ENCODE results near the gene FGD4. TPM values are rescaled to one million over a fixed set of nuclear protein-coding genes. Genes with fewer than 3 reads are reported as not detected.

Gene FGD4
- total RNA-seq, 1 experiment from 2014 or later, result 54.3 TPM

DNA sequence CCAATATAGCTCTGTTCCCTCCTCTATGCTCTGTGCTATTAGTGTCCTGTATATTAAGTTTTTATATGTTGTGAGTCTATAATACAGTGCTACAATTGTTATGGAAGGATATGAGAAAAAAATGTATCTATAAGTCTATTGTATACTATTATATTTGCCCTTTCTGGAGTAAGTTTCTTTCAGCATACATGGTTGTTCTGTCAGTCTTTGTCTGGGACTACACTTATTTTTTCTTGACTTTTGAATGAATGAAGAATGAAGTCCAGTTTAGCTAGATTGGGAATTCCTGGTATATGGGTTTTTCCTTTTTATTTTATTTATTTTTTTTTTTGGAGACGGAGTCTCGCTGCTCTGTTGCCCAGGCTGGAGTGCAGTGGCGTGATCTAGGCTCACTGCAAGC is 203.7 kb downstream of the FGD4 start:
- TF ChIP-seq, protein P1, sequence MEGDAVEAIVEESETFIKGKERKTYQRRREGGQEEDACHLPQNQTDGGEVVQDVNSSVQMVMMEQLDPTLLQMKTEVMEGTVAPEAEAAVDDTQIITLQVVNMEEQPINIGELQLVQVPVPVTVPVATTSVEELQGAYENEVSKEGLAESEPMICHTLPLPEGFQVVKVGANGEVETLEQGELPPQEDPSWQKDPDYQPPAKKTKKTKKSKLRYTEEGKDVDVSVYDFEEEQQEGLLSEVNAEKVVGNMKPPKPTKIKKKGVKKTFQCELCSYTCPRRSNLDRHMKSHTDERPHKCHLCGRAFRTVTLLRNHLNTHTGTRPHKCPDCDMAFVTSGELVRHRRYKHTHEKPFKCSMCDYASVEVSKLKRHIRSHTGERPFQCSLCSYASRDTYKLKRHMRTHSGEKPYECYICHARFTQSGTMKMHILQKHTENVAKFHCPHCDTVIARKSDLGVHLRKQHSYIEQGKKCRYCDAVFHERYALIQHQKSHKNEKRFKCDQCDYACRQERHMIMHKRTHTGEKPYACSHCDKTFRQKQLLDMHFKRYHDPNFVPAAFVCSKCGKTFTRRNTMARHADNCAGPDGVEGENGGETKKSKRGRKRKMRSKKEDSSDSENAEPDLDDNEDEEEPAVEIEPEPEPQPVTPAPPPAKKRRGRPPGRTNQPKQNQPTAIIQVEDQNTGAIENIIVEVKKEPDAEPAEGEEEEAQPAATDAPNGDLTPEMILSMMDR (conservative IDR thresholded peaks at IDR 0.05), result no peak
- Histone ChIP-seq H4K5ac (ENCODE audit: insufficient read length, low read depth, low read length) (no peak overlapping the region), H2AK5ac (ENCODE audit: insufficient read length, low read length) (no peak overlapping the region), H2AFZ (ENCODE audit: low read length) (no peak overlapping the region), H2BK120ac (ENCODE audit: low read depth, low read length, poor library complexity, severe bottlenecking) (no peak overlapping the region), H2BK12ac (ENCODE audit: insufficient read length, low read depth, low read length) (no peak overlapping the region), H3K27ac (ENCODE audit: insufficient read length, low read depth, low read length) (no peak overlapping the region), H3K56ac (ENCODE audit: insufficient read length, low read depth, low read length) (no peak overlapping the region), H3K14ac (ENCODE audit: insufficient read depth, low read length) (no peak overlapping the region), H3K9me3 (ENCODE audit: control insufficient read depth, low read depth, low read length) (no peaks in the 10 kb centered on the region), H3K27me3 (ENCODE audit: insufficient read depth, low read length) (no peaks in the 10 kb centered on the region), H4K20me1 (ENCODE audit: control insufficient read depth, insufficient read depth, insufficient read length) (no peaks in the 10 kb centered on the region), H3K79me1 (ENCODE audit: insufficient read depth, low read depth, low read length, poor library complexity, severe bottlenecking) (no peaks in the 10 kb centered on the region), H3K4ac (ENCODE audit: low read depth, low read length) (no peak overlapping the region), H4K91ac (ENCODE audit: insufficient read length, low read depth, low read length) (no peak overlapping the region), H3K23ac (ENCODE audit: insufficient read length, low read depth, low read length) (no peak overlapping the region), H3K23me2 (ENCODE audit: insufficient read length, low read depth, low read length, poor library complexity, severe bottlenecking) (no peaks in the 10 kb centered on the region), H2BK5ac (ENCODE audit: insufficient read length, low read length) (no peak overlapping the region), H3K79me2 (ENCODE audit: insufficient read depth, low read length) (no peaks in the 10 kb centered on the region), H3K4me1 (ENCODE audit: insufficient read depth, low read length) (no peaks in the 10 kb centered on the region; the same call in 1 of the 2 replicates), H3K4me2 (ENCODE audit: insufficient read depth, insufficient read length, low read length) (no peak overlapping the region), H2BK20ac (ENCODE audit: low read depth, low read length, poor library complexity, severe bottlenecking) (no peak overlapping the region), H2BK15ac (ENCODE audit: low read depth, low read length) (no peak overlapping the region), H3K18ac (ENCODE audit: insufficient read length, low read depth, low read length) (no peak overlapping the region), H4K8ac (replicated peaks; ENCODE audit: insufficient read length, low read depth, low read length) (no peak overlapping the region), H3T11ph (ENCODE audit: low read length) (no peak overlapping the region), H3K9ac (ENCODE audit: extremely low read depth, insufficient read length, low read length) (no peak overlapping the region)
- no peak for DNase-seq
- peaks cover 12 to 13% of the 10 kb centered on the region in 2 experiments for H3K4me1 Mint-ChIP-seq
- H3K27me3 Mint-ChIP-seq (ENCODE audit: low read depth), result no peaks in the 10 kb centered on the region
- H3K36me3 Mint-ChIP-seq (ENCODE audit: insufficient read depth in 1 of 3, low read depth in 3 of 3), result peaks cover 15 to 66% (median 36%) of the 10 kb centered on the region in 3 experiments
- H3K27ac Mint-ChIP-seq, result no peak overlapping the region
- H3K4me3 Mint-ChIP-seq, result no peak overlapping the region
- WGBS (ENCODE audit: extremely low coverage, insufficient read length, low lambda C conversion rate), result no CpG with 5 or more reads among the region's 3 CpGs
- H3K9me3 Mint-ChIP-seq, result no peaks in the 10 kb centered on the region
